Liver (tissue), 9 donors: ENCODE measurements around the gene GATA5. TPM values are rescaled to one million over a fixed set of nuclear protein-coding genes. Genes with fewer than 3 reads are reported as not detected.
"Not testable (repeated sequence)": the region's sequence is repeated elsewhere in the genome, so short reads cannot be mapped to it uniquely, and the experiment has no call there.

Source experiments
- DNase-seq: peaks from one replicate; pipeline ENCODE4 v3.0.0-alpha.2; 2017; ENCODE audit warnings: low spot score
- H3K27ac ChIP-seq, 2 donors: one replicate each; pipeline ENCODE4 v1.7.0; 2013; ENCODE audit warnings: inconsistent platforms in 2 of 2, low read length in 2 of 2, control low read depth in 1 of 2, low read depth in 1 of 2, mild to moderate bottlenecking in 1 of 2
- H3K27me3 ChIP-seq, 4 donors: one replicate each; pipeline versions ENCODE4 v1.6.1 to v1.7.0; 2013; ENCODE audit warnings: low read length in 3 of 4, inconsistent platforms in 1 of 4, mild to moderate bottlenecking in 1 of 4, moderate library complexity in 1 of 4; ENCODE audit not compliant: control insufficient read depth in 4 of 4, insufficient read depth in 4 of 4
- H3K36me3 ChIP-seq, 4 donors: one replicate each; pipeline versions ENCODE4 v1.6.1 to v1.7.0; 2013; ENCODE audit warnings: low read length in 3 of 4, mild to moderate bottlenecking in 3 of 4, low read depth in 1 of 4, moderate library complexity in 1 of 4; ENCODE audit not compliant: control insufficient read depth in 4 of 4, insufficient read depth in 3 of 4
- H3K4me1 ChIP-seq, 4 donors: one replicate each; pipeline versions ENCODE4 v1.6.1 to v1.7.0; 2013; ENCODE audit warnings: low read length in 3 of 4, mild to moderate bottlenecking in 3 of 4, moderate library complexity in 1 of 4; ENCODE audit not compliant: control insufficient read depth in 4 of 4, insufficient read depth in 4 of 4
- H3K4me3 ChIP-seq, 3 donors: one replicate each; pipeline versions ENCODE4 v1.6.1 to v1.7.0; 2013; ENCODE audit warnings: low read length in 3 of 3, control low read depth in 1 of 3, low read depth in 1 of 3, mild to moderate bottlenecking in 1 of 3
- H3K9ac ChIP-seq, 2 donors: one replicate each; pipeline ENCODE4 v1.7.0; 2013; ENCODE audit warnings: low read length in 2 of 2, mild to moderate bottlenecking in 2 of 2, moderate library complexity in 2 of 2, control low read depth in 1 of 2, low read depth in 1 of 2
- H3K9me3 ChIP-seq, 4 donors: one replicate each; pipeline versions ENCODE4 v1.6.1 to v1.7.0; 2013; ENCODE audit warnings: low read length in 3 of 4; ENCODE audit not compliant: control insufficient read depth in 4 of 4
- FOXA2 ChIP-seq: IDR thresholded peaks from 2 replicates; pipeline ENCODE4 v1.6.1; 2016; ENCODE audit warnings: antibody characterized with exemption
- GABPA ChIP-seq, 2 donors: IDR thresholded peaks in 1 of 2; conservative IDR thresholded peaks in 1 of 2; 2 replicates each; pipeline ENCODE4 v1.6.1; 2016; ENCODE audit warnings: antibody characterized with exemption in 2 of 2, mild to moderate bottlenecking in 1 of 2, moderate library complexity in 1 of 2
- RAD21 ChIP-seq, 2 donors: IDR thresholded peaks; 2 replicates each; pipeline ENCODE4 v1.6.1; 2016; ENCODE audit warnings: antibody characterized with exemption in 2 of 2, mild to moderate bottlenecking in 2 of 2
- SP1 ChIP-seq: IDR thresholded peaks from 2 replicates; pipeline ENCODE4 v1.6.1; 2018; ENCODE audit warnings: antibody characterized with exemption, mild to moderate bottlenecking
- WGBS: extraction: QIAGEN DNeasy Blood & Tissue Kit; methylation state at CpG from one replicate; pipeline ENCODE4 v1.1.7; 2013; 5-methylcytosine and 5-hydroxymethylcytosine counted together
- polyA plus RNA-seq, 2 donors: library from polyadenylated mRNA; stranded (reverse) in 1 of 2; unstranded in 1 of 2; fragments of 200-250 nt in 1 of 2; fragments of >200 nt in 1 of 2; fragmentation: Nextera tagmentation in 1 of 2; extraction: Ambion mirVana in 1 of 2; gene quantifications; one replicate each; pipeline versions ENCODE4 v1.2.1 to v1.2.3, GENCODE V29; 2013 to 2015
- total RNA-seq, 2 donors: library from RNA; depleted of rRNA; stranded (reverse); fragments of >200 nt; gene quantifications; one replicate each; pipeline ENCODE4 v1.2.3, GENCODE V29; 2014
- TF ChIP-seq, protein P1 (sequence below): IDR thresholded peaks from 2 replicates; pipeline ENCODE4 v1.6.1; 2016; ENCODE audit warnings: antibody characterized with exemption
- donor health status: healthy.
- donor health status: healthy.
- donor health status: healthy.
- donor health status: healthy.
- donor health status: healthy.

Gene GATA5
- total and polyA plus RNA-seq, 4 donors, result 0.25 to 6.1 (median 0.34) TPM

DNA sequence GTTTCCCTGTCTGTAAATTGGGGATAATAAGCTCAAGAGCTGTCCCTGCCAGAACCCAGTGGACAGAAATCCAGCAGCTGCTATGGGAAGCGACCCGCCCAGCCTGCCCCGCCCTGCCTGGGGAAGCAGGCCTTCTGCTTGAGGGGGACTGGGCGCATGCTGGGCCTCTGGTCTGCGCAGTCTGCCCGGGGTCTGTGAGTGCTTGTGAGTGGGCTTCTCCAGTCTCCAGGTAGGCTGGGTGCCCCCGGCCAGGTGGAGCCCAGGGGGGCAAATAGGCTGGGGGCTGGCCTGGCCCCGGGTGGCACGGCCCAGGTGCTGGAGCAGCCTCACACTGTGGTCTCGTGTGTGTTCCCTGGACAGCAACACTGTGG, 47.8 kb downstream of the GATA5 start:
- Histone ChIP-seq H3K27ac (no peak overlapping the region), H3K4me1 (no peaks in the 10 kb centered on the region), H3K36me3 (no peaks in the 10 kb centered on the region), H3K4me3 (no peak overlapping the region), H3K27me3 (no peaks in the 10 kb centered on the region), H3K9ac (no peak overlapping the region), H3K9me3 (no peaks in the 10 kb centered on the region)
- no peak for DNase-seq
- 86% methylated on average over 10 of the region's 10 CpGs for WGBS
- no peak for TF ChIP-seq FOXA2

DNA sequence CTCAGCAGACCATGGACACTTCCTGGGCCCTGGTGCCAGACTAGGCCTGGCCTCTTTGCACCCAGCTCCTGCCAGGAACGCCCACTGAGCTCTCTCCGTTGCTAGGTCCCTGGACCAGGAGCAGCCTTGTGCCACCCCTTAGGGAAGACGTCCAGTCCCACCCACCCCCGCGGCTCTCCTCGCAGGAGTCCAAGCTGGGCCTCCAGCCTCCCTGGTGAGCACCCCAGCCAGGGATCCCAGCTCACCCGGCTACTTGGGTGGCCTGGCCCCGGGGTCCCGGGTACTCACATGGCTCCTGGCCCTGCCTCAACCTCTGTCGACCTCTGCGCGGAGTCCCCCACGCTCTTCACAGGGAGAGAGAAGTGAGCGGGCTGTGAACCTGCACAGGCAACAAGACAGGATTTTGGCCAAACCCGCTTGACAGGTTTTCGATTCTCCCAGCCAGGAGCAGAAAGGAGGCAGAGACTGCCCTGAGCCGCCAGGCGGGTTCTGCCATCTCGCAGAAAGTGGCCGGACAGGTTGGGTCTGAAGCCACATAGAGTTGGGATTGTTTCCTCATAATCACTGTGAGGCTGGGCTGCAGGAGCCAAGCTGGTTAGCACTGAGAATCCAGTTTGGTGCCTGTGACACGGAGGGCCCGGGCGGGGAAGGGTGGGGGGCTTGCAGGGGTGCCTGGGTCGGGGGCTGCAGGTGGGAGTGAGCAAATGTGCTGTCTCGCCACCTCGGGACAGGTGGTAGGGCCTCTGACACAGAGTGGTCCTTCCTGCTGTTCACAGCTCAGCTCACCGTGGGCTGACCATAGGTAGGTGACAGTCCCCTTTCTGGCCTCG, 48.4 kb downstream of the GATA5 start, which contains the start of gene RBBP8NL:
Gene RBBP8NL (minus strand): TSS at position 368 of the 830 bp plus-strand sequence. CDS start 7,892 bp downstream, outside the sequence.
- Histone ChIP-seq H3K4me3 (no peak within 1 kb of the TSS), H3K36me3 (no peaks in the 10 kb centered on the region), H3K9me3 (no peaks in the 10 kb centered on the region), H3K9ac (no peak within 1 kb of the TSS), H3K27me3 (no peaks in the 10 kb centered on the region), H3K27ac (no peak within 1 kb of the TSS), H3K4me1 (no peaks in the 10 kb centered on the region)
- 66% methylated on average over 28 of the region's 28 CpGs for WGBS
- TF ChIP-seq RAD21 (IDR thresholded peaks at IDR 0.05), result no peak
- TF ChIP-seq SP1, result peak; percentile 32
- DNase-seq, result no peak

DNA sequence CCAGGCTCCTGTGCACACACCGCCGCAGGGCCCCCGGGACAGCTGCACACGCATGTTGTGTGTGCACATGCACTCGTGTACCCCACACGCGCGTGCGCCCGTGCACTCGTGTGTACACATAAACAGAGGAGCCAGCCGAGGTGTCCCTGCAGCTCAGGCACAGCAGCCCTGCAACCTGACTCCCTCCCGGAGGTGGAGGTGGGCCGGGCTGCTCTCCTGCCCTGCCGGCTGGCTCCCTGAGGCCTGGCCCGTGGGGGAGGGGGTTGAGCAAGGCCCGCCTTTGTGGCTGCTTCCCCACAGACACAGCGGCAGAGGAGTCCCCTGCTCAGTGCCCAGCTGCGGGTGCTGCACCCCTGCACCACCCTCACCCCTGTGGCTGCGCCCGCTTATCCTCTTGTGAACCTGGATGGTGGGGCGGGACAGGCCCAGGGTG, 49.1 kb downstream of the GATA5 start:
- no peak for TF ChIP-seq RAD21 (IDR thresholded peaks at IDR 0.05)
- Histone ChIP-seq H3K4me1 (no peaks in the 10 kb centered on the region), H3K27ac (no peak overlapping the region), H3K9me3 (no peaks in the 10 kb centered on the region), H3K36me3 (no peaks in the 10 kb centered on the region), H3K4me3 (no peak overlapping the region), H3K27me3 (no peaks in the 10 kb centered on the region), H3K9ac (no peak overlapping the region)
- DNase-seq, result no peak
- 44% methylated on average over 22 of the region's 22 CpGs for WGBS

DNA sequence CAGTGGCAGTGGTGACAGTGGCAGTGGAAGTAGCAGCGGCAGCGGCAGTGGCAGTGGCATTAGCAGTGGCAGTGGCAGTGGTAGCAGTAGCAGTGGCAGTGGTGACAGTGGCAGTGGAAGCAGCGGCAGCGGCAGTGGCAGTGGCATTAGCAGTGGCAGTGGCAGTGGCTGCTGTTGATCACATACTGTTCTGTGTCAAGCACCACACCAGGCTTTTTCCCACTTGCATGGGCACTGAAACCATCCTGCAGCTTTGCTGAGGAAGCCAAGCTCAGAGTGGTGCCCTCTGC, 49.8 kb downstream of the GATA5 start:
- H3K27ac ChIP-seq, H3K27me3 ChIP-seq, H3K4me3 ChIP-seq, H3K36me3 ChIP-seq, H3K4me1 ChIP-seq, DNase-seq, H3K9ac ChIP-seq, H3K9me3 ChIP-seq: not testable (repeated sequence)
- 99% methylated on average over 4 of the region's 4 CpGs for WGBS

DNA sequence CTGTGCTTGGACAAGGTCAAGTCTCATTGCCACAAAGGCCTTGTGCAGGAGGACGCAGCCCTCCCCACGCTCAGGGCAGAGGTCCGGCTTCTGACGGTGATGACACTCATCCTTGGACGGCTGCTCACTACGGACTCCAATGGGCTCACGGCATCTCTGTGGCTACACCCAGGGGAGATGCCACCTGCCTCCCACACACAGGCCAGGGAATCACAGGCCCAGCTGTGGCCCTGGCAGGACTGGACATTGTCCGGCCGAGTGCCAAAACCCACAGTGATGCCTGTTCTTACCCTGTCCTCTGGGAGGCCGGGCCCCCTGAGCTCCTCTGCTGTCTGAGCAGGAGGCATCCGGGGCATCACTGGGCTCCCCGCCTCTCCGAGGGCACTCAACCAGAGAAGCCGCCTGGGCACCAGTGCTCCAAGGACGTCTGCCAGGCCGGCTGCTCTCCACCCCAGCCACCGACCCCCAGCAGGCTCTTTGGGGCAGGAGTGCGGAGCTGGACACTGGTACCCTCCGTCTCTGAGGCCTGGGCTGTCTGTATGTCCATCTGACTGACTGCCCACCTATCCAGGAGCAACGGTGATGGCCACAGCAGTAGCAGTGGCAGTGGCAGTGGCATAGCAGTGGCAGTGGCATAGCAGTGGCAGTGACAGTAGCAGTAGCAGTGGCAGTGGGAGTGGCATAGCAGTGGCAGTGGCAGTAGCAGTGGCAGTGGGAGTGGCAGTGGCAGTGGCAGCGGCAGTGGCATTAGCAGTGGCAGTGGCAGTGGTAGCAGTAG, 50.3 kb downstream of the GATA5 start:
- TF ChIP-seq GABPA (IDR thresholded peaks at IDR 0.05 in 1 of 2, conservative IDR thresholded peaks at IDR 0.05 in 1 of 2), result no peak
- TF ChIP-seq, protein P1, sequence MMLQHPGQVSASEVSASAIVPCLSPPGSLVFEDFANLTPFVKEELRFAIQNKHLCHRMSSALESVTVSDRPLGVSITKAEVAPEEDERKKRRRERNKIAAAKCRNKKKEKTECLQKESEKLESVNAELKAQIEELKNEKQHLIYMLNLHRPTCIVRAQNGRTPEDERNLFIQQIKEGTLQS, result no peak
- DNase-seq, result no peak
- Histone ChIP-seq H3K27me3 (no peaks in the 10 kb centered on the region), H3K4me3 (no peak overlapping the region), H3K36me3 (no peaks in the 10 kb centered on the region), H3K4me1 (no peaks in the 10 kb centered on the region), H3K27ac (no peak overlapping the region), H3K9ac (no peak overlapping the region), H3K9me3 (no peaks in the 10 kb centered on the region)
- 77% methylated on average over 21 of the region's 21 CpGs for WGBS
